22Rv1 (cell line): ENCODE measurements around the gene ASB16.

Experiments
- CTCF ChIP-seq: fragments of 450-650 bp; IDR thresholded peaks from 2 replicates; pipeline ENCODE4 v1.5.1; 2017; ENCODE audit warnings: mild to moderate bottlenecking
- ZFX ChIP-seq: fragments of 450-650 bp; IDR thresholded peaks from 2 replicates; pipeline ENCODE4 v1.6.1; 2017; ENCODE audit warnings: antibody characterized with exemption, borderline replicate concordance

GRCh38 chr17:44167181-44167861 is 3.2 kb upstream of the ASB16 start:
- no peak for TF ChIP-seq CTCF
- TF ChIP-seq ZFX, result no peak
